BJ (cell line): ENCODE data around the gene RSL1D1. TPM values are rescaled to one million over a fixed set of nuclear protein-coding genes. Genes with fewer than 3 reads are reported as not detected.
A peak's percentile ranks its signal among the peaks of the same experiment; 100 is the strongest.

Source experiments
- CTCF ChIA-PET: fragments of 350-600 bp; formaldehyde crosslinking; extraction: SDS; loops from one replicate; lab custom pipeline; 2021; ENCODE audit warnings: antibody characterized with exemption, inconsistent platforms; lab: Yijun Ruan, JAX
- POLR2A ChIA-PET: fragments of 300-600 bp; sonication (Branson Sonifier 250); formaldehyde crosslinking; extraction: SDS; loops from one replicate; lab custom pipeline; 2021; ENCODE audit warnings: antibody characterized with exemption; lab: Charles Lee
- DNase-seq: peaks from one replicate; pipeline ENCODE4 v3.0.0-alpha.2; 2011; ENCODE audit warnings: low read depth
- H3K27me3 ChIP-seq: 2 replicates; pipeline ENCODE4 v1.6.0; 2011; ENCODE audit warnings: low read length; ENCODE audit not compliant: control insufficient read depth, insufficient read depth
- H3K36me3 ChIP-seq: 2 replicates; pipeline ENCODE4 v1.5.1; 2011; ENCODE audit warnings: low read length; ENCODE audit not compliant: control insufficient read depth, insufficient read depth
- H3K4me3 ChIP-seq: 2 replicates; pipeline ENCODE4 v1.5.1; 2011; ENCODE audit warnings: low read depth, mild to moderate bottlenecking, control low read depth, low read length
- polyA minus RNA-seq: library from RNA; depleted of rRNA, polyadenylated mRNA; stranded (reverse); fragments of >200 nt; gene quantifications from 2 replicates; pipeline ENCODE4 v1.2.3, GENCODE V29; 2011; rRNA and poly(A)+ RNA removed
- polyA plus RNA-seq: library from polyadenylated mRNA; depleted of rRNA; stranded (reverse); fragments of >200 nt; gene quantifications from 2 replicates; pipeline ENCODE4 v1.2.3, GENCODE V29; 2011; rRNA removed
- TF ChIP-seq, protein P1 (sequence below): IDR thresholded peaks from 2 replicates; pipeline ENCODE4 v1.5.1; 2011; ENCODE audit warnings: low read depth, mild to moderate bottlenecking, control low read depth, inconsistent platforms, low read length, moderate library complexity; ENCODE audit not compliant: insufficient read depth

Gene RSL1D1
- polyA plus RNA-seq (36.4 and 82.8 TPM in 2 replicates), polyA minus RNA-seq (21.4 and 21.6 TPM in 2 replicates)

DNA sequence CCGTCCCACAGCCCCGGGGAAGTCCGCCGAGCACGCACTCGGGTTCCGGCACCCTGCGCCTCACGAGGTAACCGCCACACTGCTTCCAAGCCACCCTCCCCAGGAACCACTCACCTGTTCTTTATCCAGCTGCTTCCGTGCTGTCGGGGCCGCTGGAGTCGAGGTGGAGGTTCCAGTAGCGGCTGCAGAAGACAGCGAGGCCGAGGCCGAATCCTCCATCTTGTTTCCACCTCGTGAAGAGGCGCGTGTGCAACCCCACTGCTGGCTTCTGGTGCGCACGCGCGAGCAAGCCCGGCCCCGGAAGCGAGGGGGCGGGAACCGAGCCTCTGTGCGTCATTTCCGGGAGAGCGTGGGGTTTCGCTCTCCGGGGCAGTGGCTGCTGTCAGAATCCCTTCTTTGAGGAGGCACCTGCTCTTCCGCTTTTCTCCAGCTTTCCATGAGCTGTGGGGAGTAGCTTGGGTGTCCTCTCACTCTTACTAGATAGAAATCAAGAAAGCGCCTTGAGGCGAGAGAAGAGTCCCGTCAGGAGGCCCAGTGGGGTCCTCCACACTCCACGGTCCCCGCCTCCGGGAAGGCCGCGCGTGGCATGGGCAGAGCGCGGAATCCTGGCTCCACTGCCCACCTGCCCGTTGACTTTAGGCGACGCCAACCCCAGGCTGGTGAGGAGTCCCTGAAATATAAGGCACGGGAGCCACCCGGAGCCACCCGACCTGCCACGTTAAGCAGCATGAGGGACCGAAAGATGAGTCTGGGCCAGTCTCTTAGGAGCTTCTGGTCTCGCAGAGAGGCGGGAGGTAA, at the start of gene RSL1D1:
Gene RSL1D1 (minus strand): TSS at position 249 of the 798 bp plus-strand sequence. CDS start 30 bp downstream, at position 219.
- ChIA-PET CTCF (no interaction called here), POLR2A (interaction anchor here (0.7 kb wide), 1 partner anchor 53 kb away, joined by 3 read pairs; no protein-coding TSS in a partner anchor)
- peaks cover 7% of the 10 kb centered on the region for H3K36me3 ChIP-seq
- H3K4me3 ChIP-seq = peak within 1 kb of the TSS; percentile 89
- peak; percentile 51 for DNase-seq
- TF ChIP-seq, protein P1, sequence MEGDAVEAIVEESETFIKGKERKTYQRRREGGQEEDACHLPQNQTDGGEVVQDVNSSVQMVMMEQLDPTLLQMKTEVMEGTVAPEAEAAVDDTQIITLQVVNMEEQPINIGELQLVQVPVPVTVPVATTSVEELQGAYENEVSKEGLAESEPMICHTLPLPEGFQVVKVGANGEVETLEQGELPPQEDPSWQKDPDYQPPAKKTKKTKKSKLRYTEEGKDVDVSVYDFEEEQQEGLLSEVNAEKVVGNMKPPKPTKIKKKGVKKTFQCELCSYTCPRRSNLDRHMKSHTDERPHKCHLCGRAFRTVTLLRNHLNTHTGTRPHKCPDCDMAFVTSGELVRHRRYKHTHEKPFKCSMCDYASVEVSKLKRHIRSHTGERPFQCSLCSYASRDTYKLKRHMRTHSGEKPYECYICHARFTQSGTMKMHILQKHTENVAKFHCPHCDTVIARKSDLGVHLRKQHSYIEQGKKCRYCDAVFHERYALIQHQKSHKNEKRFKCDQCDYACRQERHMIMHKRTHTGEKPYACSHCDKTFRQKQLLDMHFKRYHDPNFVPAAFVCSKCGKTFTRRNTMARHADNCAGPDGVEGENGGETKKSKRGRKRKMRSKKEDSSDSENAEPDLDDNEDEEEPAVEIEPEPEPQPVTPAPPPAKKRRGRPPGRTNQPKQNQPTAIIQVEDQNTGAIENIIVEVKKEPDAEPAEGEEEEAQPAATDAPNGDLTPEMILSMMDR = no peak
- H3K27me3 ChIP-seq = no peaks in the 10 kb centered on the region

DNA sequence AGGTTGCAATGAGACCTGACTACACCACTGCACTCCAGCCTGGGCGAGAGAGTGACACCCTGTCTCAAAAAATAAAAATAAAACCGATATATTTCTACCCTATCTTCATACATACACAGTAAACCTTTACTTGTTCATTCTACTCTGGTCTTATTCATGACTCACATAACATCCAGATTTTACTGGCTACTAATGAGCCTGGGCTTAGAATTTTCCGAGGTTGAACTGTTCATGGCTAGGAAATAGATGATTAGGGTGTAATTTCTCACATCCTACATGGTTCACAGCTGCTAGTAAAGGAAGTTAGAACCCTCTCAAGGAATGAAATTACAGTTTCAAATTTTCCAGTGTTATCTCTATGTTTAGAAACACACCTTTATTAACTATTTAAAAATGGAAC, 49.7 kb upstream of the RSL1D1 start:
- TF ChIP-seq, protein P1 = no peak
- DNase-seq = no peak
- Histone ChIP-seq H3K27me3 (no peaks in the 10 kb centered on the region), H3K36me3 (no peaks in the 10 kb centered on the region; the same call in 1 of the 2 replicates), H3K4me3 (no peak overlapping the region)
- ChIA-PET POLR2A (no interaction called here), CTCF (interaction anchor here (0.7 kb wide), 1 partner anchor 11 kb away, joined by 3 read pairs; no protein-coding TSS in a partner anchor)

DNA sequence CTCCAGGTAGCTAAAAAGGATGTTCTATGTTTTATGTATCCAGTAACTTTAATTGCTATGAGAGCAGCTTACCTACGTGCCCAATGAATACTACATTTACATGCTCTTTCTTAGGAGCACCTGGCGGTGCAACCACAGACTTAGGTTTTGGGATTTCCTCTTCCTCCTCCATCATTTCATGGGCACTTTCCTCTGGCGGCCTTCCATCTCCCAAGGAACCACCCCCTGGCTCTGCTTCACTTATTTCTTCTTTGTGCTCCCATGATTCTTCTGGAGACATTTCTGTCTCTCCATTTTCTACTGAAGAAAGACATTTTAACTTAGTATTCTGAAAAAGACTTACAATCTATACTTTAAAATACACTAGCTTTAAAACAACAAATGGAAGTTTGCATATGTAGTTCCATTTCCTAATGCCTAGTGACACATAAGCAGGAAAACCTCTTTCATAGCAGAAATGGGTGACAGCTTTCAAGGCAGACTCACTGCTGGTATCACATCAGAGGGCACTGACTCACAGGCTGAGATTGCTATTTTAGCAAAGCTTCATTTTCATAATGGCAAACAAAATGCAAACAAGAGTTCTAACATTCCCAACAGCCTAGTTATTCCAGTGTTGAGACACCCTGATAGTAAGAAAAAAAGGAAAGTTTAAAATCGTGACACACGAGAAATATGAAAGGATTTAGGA, 45.3 kb upstream of the RSL1D1 start:
- DNase-seq = no peak
- TF ChIP-seq, protein P1 = no peak
- H3K36me3 ChIP-seq = peaks cover 3% of the 10 kb centered on the region; the same call in 1 of the 2 replicates
- ChIA-PET POLR2A (no interaction called here), CTCF (no interaction called here)
- no peaks in the 10 kb centered on the region for H3K27me3 ChIP-seq
- no peak overlapping the region for H3K4me3 ChIP-seq

DNA sequence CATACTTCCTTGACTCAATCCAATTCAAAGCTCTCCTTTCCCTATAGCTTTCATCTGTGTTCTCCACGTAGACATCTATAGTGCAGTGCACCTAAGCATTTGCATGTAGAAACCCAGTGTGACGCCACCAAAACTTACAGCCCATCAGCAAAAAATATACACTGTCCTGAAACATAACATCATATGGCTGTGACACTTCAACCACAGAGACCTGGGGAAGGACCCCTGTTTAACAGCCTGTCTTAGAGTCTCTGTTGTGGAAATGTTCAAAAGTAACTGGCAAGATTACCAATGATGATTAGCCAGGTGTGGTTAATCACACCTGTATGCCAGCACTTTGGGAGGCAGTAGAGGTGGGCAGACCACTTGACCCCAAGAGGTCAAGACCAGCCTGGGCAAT, 42.2 kb upstream of the RSL1D1 start:
- H3K4me3 ChIP-seq = no peak overlapping the region
- POLR2A ChIA-PET = no interaction called here
- CTCF ChIA-PET = no interaction called here
- no peak for DNase-seq
- H3K27me3 ChIP-seq = no peaks in the 10 kb centered on the region
- TF ChIP-seq, protein P1 = no peak
- H3K36me3 ChIP-seq = peaks cover 3% of the 10 kb centered on the region; the same call in 1 of the 2 replicates

DNA sequence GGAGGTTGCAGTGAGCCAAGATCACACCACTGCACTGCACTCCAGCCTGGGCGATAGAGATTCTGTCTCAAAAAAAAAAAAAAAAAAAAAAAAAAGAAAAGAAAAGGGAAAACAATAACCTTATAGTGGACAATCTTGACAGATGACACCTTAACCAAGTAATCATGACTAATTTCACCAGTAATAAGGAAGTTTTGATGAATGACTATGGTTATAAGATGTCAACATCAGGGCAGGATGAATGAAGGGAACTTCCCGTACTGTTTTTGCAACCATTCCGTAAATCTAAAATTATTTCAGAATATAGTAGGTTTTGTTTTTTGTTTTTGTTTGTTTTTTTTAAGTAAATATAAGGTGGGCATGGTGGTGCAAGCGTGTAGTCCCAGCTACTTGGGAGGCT, 41.4 kb upstream of the RSL1D1 start:
- ChIA-PET POLR2A (no interaction called here), CTCF (no interaction called here)
- Histone ChIP-seq H3K27me3 (no peaks in the 10 kb centered on the region), H3K36me3 (peaks cover 6% of the 10 kb centered on the region), H3K4me3 (no peak overlapping the region)
- TF ChIP-seq, protein P1 = no peak
- DNase-seq = no peak
